Panc1 (cell line): Measurements from ENCODE around the gene RPL18.

Experiments
- CTCF ChIP-seq: fragments of 450-650 bp; IDR thresholded peaks from 2 replicates; pipeline ENCODE4 v1.5.1; 2017; ENCODE audit warnings: mild to moderate bottlenecking
- POLR2AphosphoS5 ChIP-seq: IDR thresholded peaks from 2 replicates; pipeline ENCODE4 v1.6.1; 2012; ENCODE audit warnings: mild to moderate bottlenecking, low read depth, low read length, moderate library complexity
- TCF7L2 ChIP-seq: IDR thresholded peaks from 2 replicates; pipeline ENCODE4 v1.6.1; 2011; ENCODE audit warnings: mild to moderate bottlenecking, low read depth, low read length, inconsistent platforms

GRCh38 chr19:48628486-48629296 is 9.7 kb upstream of the RPL18 start:
- TF ChIP-seq CTCF (no peak), TCF7L2 (no peak), POLR2AphosphoS5 (no peak)
